GM12878 (cell line): ENCODE results near the gene PLA2G6.

Experiments
- CHD4 ChIP-seq: fragments of 200-600 bp; sonication (generic); IDR thresholded peaks from 2 replicates; pipeline ENCODE4 v1.6.1; 2016; ENCODE audit warnings: mild to moderate bottlenecking
- CUX1 ChIP-seq: IDR thresholded peaks from 2 replicates; pipeline ENCODE4 v1.6.1; 2012; ENCODE audit warnings: improper control_type of control experiment, low read depth, low read length; ENCODE audit not compliant: insufficient replicate concordance
- EZH2 ChIP-seq: IDR thresholded peaks from 2 replicates; pipeline ENCODE4 v1.6.1; 2012; ENCODE audit warnings: low read depth, mild to moderate bottlenecking, control low read depth, inconsistent platforms, low read length, borderline replicate concordance; ENCODE audit not compliant: control insufficient read depth
- HCFC1 ChIP-seq: fragments of 150-350 bp; IDR thresholded peaks from 2 replicates; pipeline ENCODE4 v1.6.1; 2014; ENCODE audit warnings: low read length
- NFIC ChIP-seq: IDR thresholded peaks from 2 replicates; pipeline ENCODE4 v1.6.1; 2012; ENCODE audit warnings: low read depth, mild to moderate bottlenecking, inconsistent platforms, low read length, moderate library complexity
- POLR2A ChIP-seq: IDR thresholded peaks from 2 replicates; pipeline ENCODE4 v1.6.1; 2011; ENCODE audit warnings: low read depth, mild to moderate bottlenecking, low read length
- POLR2AphosphoS5 ChIP-seq: IDR thresholded peaks from 2 replicates; pipeline ENCODE4 v1.6.1; 2011; ENCODE audit warnings: mild to moderate bottlenecking, low read length, inconsistent platforms
- RFX5 ChIP-seq: IDR thresholded peaks from 2 replicates; pipeline ENCODE4 v1.6.1; 2011; ENCODE audit warnings: low read depth, low read length, improper control_type of control experiment
- SIN3A ChIP-seq: IDR thresholded peaks from 2 replicates; pipeline ENCODE4 v1.6.1; 2012; ENCODE audit warnings: low read depth, low read length, improper control_type of control experiment
- SRF ChIP-seq, 2 experiments: IDR thresholded peaks; 2 replicates each; pipeline ENCODE4 v1.6.1; 2011; ENCODE audit warnings: low read depth in 2 of 2, low read length in 2 of 2, mild to moderate bottlenecking in 1 of 2, moderate library complexity in 1 of 2
- ZSCAN29 ChIP-seq: fragments of 450-650 bp; IDR thresholded peaks from 2 replicates; pipeline ENCODE4 v1.6.1; 2017; ENCODE audit warnings: mild to moderate bottlenecking, moderate library complexity

- TF ChIP-seq EZH2 (no peak), SIN3A (no peak), CHD4 (no peak), POLR2A (no peak), ZSCAN29 (no peak), CUX1 (no peak), HCFC1 (no peak), RFX5 (no peak), NFIC (no peak), POLR2AphosphoS5 (no peak), SRF (IDR thresholded peaks at IDR 0.05; ENCODE audit: low read depth in 2 of 2, low read length in 2 of 2) (no peak)
These were observed 39.0 kb downstream of the PLA2G6 start for GRCh38 chr22:38142606-38143005.
